Liver (tissue), 9 donors: Measurements from ENCODE around the gene RAB27B. TPM values are rescaled to one million over a fixed set of nuclear protein-coding genes. Genes with fewer than 3 reads are reported as not detected.

Experiments used
- DNase-seq: peaks from one replicate; pipeline ENCODE4 v3.0.0-alpha.2; 2017; ENCODE audit warnings: low spot score
- H3K27ac ChIP-seq, 2 donors: one replicate each; pipeline ENCODE4 v1.7.0; 2013; ENCODE audit warnings: inconsistent platforms in 2 of 2, low read length in 2 of 2, control low read depth in 1 of 2, low read depth in 1 of 2, mild to moderate bottlenecking in 1 of 2
- H3K27me3 ChIP-seq, 4 donors: one replicate each; pipeline versions ENCODE4 v1.6.1 to v1.7.0; 2013; ENCODE audit warnings: low read length in 3 of 4, inconsistent platforms in 1 of 4, mild to moderate bottlenecking in 1 of 4, moderate library complexity in 1 of 4; ENCODE audit not compliant: control insufficient read depth in 4 of 4, insufficient read depth in 4 of 4
- H3K36me3 ChIP-seq, 4 donors: one replicate each; pipeline versions ENCODE4 v1.6.1 to v1.7.0; 2013; ENCODE audit warnings: low read length in 3 of 4, mild to moderate bottlenecking in 3 of 4, low read depth in 1 of 4, moderate library complexity in 1 of 4; ENCODE audit not compliant: control insufficient read depth in 4 of 4, insufficient read depth in 3 of 4
- H3K4me1 ChIP-seq, 4 donors: one replicate each; pipeline versions ENCODE4 v1.6.1 to v1.7.0; 2013; ENCODE audit warnings: low read length in 3 of 4, mild to moderate bottlenecking in 3 of 4, moderate library complexity in 1 of 4; ENCODE audit not compliant: control insufficient read depth in 4 of 4, insufficient read depth in 4 of 4
- H3K4me3 ChIP-seq, 3 donors: one replicate each; pipeline versions ENCODE4 v1.6.1 to v1.7.0; 2013; ENCODE audit warnings: low read length in 3 of 3, control low read depth in 1 of 3, low read depth in 1 of 3, mild to moderate bottlenecking in 1 of 3
- H3K9ac ChIP-seq, 2 donors: one replicate each; pipeline ENCODE4 v1.7.0; 2013; ENCODE audit warnings: low read length in 2 of 2, mild to moderate bottlenecking in 2 of 2, moderate library complexity in 2 of 2, control low read depth in 1 of 2, low read depth in 1 of 2
- H3K9me3 ChIP-seq, 4 donors: one replicate each; pipeline versions ENCODE4 v1.6.1 to v1.7.0; 2013; ENCODE audit warnings: low read length in 3 of 4; ENCODE audit not compliant: control insufficient read depth in 4 of 4
- EGR1 ChIP-seq, 2 donors: IDR thresholded peaks; 2 replicates each; pipeline ENCODE4 v1.6.1; 2016 to 2018; ENCODE audit warnings: antibody characterized with exemption in 2 of 2, low read depth in 2 of 2
- FOXA1 ChIP-seq: IDR thresholded peaks from 2 replicates; pipeline ENCODE4 v1.6.1; 2016; ENCODE audit warnings: antibody characterized with exemption
- FOXA2 ChIP-seq: IDR thresholded peaks from 2 replicates; pipeline ENCODE4 v1.6.1; 2016; ENCODE audit warnings: antibody characterized with exemption
- GABPA ChIP-seq, 2 donors: IDR thresholded peaks in 1 of 2; conservative IDR thresholded peaks in 1 of 2; 2 replicates each; pipeline ENCODE4 v1.6.1; 2016; ENCODE audit warnings: antibody characterized with exemption in 2 of 2, mild to moderate bottlenecking in 1 of 2, moderate library complexity in 1 of 2
- HNF4A ChIP-seq, 2 donors: conservative IDR thresholded peaks; 2 replicates each; pipeline ENCODE4 v1.6.1; 2016; ENCODE audit warnings: antibody characterized with exemption in 2 of 2, mild to moderate bottlenecking in 2 of 2
- JUND ChIP-seq, 2 donors: IDR thresholded peaks; 2 replicates each; pipeline ENCODE4 v1.6.1; 2016; ENCODE audit warnings: antibody characterized with exemption in 2 of 2
- NR2F2 ChIP-seq: IDR thresholded peaks from 2 replicates; pipeline ENCODE4 v1.6.1; 2016; ENCODE audit warnings: antibody characterized with exemption
- RAD21 ChIP-seq, 2 donors: IDR thresholded peaks; 2 replicates each; pipeline ENCODE4 v1.6.1; 2016; ENCODE audit warnings: antibody characterized with exemption in 2 of 2, mild to moderate bottlenecking in 2 of 2
- RXRA ChIP-seq, 2 donors: IDR thresholded peaks; 2 replicates each; pipeline ENCODE4 v1.6.1; 2017 to 2018; ENCODE audit warnings: antibody characterized with exemption in 2 of 2, mild to moderate bottlenecking in 1 of 2
- SP1 ChIP-seq: IDR thresholded peaks from 2 replicates; pipeline ENCODE4 v1.6.1; 2018; ENCODE audit warnings: antibody characterized with exemption, mild to moderate bottlenecking
- TAF1 ChIP-seq: conservative IDR thresholded peaks from 2 replicates; pipeline ENCODE4 v1.6.1; 2016; ENCODE audit warnings: antibody characterized with exemption, mild to moderate bottlenecking
- YY1 ChIP-seq: IDR thresholded peaks from 2 replicates; pipeline ENCODE4 v1.6.1; 2016; ENCODE audit warnings: antibody characterized with exemption, mild to moderate bottlenecking
- WGBS: extraction: QIAGEN DNeasy Blood & Tissue Kit; methylation state at CpG from one replicate; pipeline ENCODE4 v1.1.7; 2013; 5-methylcytosine and 5-hydroxymethylcytosine counted together
- polyA plus RNA-seq, 2 donors: library from polyadenylated mRNA; stranded (reverse) in 1 of 2; unstranded in 1 of 2; fragments of 200-250 nt in 1 of 2; fragments of >200 nt in 1 of 2; fragmentation: Nextera tagmentation in 1 of 2; extraction: Ambion mirVana in 1 of 2; gene quantifications; one replicate each; pipeline versions ENCODE4 v1.2.1 to v1.2.3, GENCODE V29; 2013 to 2015
- total RNA-seq, 2 donors: library from RNA; depleted of rRNA; stranded (reverse); fragments of >200 nt; gene quantifications; one replicate each; pipeline ENCODE4 v1.2.3, GENCODE V29; 2014
- TF ChIP-seq, protein P1 (sequence below): IDR thresholded peaks from 2 replicates; pipeline ENCODE4 v1.6.1; 2016; ENCODE audit warnings: antibody characterized with exemption
- TF ChIP-seq, protein P2 (sequence below): IDR thresholded peaks from 2 replicates; pipeline ENCODE4 v1.6.1; 2016; ENCODE audit warnings: antibody characterized with exemption
- TF ChIP-seq, protein P3 (sequence below): IDR thresholded peaks from 2 replicates; pipeline ENCODE4 v1.6.1; 2016; ENCODE audit warnings: antibody characterized with exemption
- TF ChIP-seq, protein P4 (sequence below): fragments of 150-350 bp; IDR thresholded peaks from 2 replicates; pipeline ENCODE4 v1.5.1; 2017; ENCODE audit warnings: improper control_type of control experiment, low read depth, low read length; ENCODE audit not compliant: missing input control
- TF ChIP-seq, protein P5 (sequence below): IDR thresholded peaks from 2 replicates; pipeline ENCODE4 v1.6.1; 2016; ENCODE audit warnings: antibody characterized with exemption, mild to moderate bottlenecking
- donor health status: healthy.
- donor health status: healthy.
- donor health status: healthy.
- donor health status: healthy.
- donor health status: healthy.

RAB27B gene
- total and polyA plus RNA-seq, 4 donors: 0.13 to 4.5 (median 0.24) TPM

DNA sequence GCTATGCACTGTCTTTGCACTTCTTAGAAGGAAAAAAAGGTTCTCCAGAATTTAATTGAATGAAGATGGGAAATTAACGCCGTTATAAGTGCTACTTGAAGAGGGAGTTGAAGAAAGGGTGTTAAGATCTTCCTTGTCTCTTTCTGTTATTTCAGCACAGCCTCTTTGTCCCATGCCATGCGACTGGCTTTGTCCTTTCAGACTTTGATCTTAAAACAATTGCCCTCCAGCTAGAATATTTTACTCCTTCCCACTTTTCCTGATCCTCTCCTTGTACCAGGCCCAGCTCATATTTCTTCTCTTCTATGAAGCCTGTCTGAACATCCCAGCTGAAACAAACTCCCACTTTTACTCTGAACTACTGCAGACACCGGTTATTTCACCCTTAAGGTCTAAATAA lies 51.4 kb downstream of the RAB27B start:
- WGBS: 81% methylated on average over 4 of the region's 4 CpGs

DNA sequence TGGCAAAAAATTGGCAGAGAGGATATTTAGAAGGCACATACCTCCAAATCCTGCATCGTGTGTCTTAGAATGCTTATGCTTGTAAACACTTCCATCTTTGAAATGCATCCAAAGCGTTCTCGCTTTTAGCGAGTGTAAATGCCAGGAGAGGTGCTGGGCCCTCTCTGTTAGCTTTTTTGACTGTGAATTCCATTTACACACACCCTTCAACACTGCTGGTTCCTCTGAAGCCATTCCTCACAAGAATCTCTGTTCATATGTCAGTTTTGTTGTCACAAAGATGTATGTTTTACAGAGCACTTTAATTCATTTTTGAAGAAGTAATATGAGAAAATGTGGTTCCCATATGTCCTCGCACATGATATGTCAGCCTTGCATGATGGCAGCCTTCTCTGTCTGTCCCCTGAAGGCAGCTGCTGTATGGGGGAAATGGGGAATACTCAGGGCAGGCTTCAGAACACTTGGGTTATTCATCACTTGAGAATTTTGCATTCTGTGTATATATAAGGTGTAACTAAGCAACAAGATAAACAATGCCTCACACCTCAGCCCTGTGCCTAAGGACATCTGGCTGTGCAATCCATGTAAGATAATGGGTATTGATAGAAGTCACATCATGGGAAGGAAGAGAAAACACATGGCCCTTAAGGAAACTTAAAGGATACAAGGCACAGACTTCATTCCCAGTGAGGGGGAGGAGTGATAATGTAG lies 52.3 kb downstream of the RAB27B start:
- 84% methylated on average over 5 of the region's 5 CpGs for WGBS
- Histone ChIP-seq H3K9me3 (no peaks in the 10 kb centered on the region), H3K36me3 (no peaks in the 10 kb centered on the region), H3K9ac (no peak overlapping the region), H3K4me1 (peaks cover 0 to 14% (median 6%) of the 10 kb centered on the region in 4 donors), H3K27ac (no peak overlapping the region), H3K4me3 (no peak overlapping the region), H3K27me3 (no peaks in the 10 kb centered on the region)
- TF ChIP-seq, protein P1, sequence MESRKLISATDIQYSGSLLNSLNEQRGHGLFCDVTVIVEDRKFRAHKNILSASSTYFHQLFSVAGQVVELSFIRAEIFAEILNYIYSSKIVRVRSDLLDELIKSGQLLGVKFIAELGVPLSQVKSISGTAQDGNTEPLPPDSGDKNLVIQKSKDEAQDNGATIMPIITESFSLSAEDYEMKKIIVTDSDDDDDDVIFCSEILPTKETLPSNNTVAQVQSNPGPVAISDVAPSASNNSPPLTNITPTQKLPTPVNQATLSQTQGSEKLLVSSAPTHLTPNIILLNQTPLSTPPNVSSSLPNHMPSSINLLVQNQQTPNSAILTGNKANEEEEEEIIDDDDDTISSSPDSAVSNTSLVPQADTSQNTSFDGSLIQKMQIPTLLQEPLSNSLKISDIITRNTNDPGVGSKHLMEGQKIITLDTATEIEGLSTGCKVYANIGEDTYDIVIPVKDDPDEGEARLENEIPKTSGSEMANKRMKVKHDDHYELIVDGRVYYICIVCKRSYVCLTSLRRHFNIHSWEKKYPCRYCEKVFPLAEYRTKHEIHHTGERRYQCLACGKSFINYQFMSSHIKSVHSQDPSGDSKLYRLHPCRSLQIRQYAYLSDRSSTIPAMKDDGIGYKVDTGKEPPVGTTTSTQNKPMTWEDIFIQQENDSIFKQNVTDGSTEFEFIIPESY: no peak
- TF ChIP-seq RXRA (IDR thresholded peaks at IDR 0.05) (no peak), HNF4A (conservative IDR thresholded peaks at IDR 0.05) (no peak)
- no peak for DNase-seq

More for the DNA sequence above, 51.4 kb downstream of the RAB27B start:
- H3K27ac ChIP-seq: no peak overlapping the region
- H3K9me3 ChIP-seq: no peaks in the 10 kb centered on the region
- H3K4me1 ChIP-seq: peaks cover 2 to 19% (median 10%) of the 10 kb centered on the region in 4 donors
- H3K36me3 ChIP-seq: no peaks in the 10 kb centered on the region
- H3K9ac ChIP-seq: no peak overlapping the region
- no peaks in the 10 kb centered on the region for H3K27me3 ChIP-seq
- no peak for DNase-seq
- H3K4me3 ChIP-seq: no peak overlapping the region
- TF ChIP-seq YY1 (no peak), HNF4A (conservative IDR thresholded peaks at IDR 0.05) (peak in 1 of 2 donors; percentile 37)

DNA sequence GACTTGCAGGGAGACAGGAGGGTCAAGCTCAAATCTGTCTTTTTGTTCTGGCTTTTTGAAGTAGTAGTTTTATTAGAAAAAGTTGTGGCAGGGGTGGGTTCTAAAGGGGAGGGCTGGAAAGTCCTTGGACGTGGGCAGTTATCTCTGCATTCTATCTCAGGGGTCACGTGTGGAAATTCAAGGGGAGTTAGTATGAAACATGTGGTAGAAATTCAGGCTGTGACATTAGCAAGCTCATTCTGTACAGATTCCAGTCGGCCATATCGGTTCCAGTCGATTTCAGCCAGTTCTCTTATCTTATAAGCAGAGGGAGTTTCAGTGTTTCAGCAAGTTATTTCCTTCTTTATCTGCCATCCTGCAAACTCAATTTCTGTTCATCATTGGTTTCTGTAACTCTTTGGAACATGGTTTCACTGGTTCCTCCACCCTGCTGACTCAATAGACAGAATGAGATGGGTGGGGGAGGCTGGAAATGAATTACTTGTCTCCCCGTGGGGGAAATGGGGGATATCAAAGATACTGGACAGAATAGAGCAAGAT lies 53.0 kb downstream of the RAB27B start:
- 80% methylated on average over 6 of the region's 6 CpGs for WGBS
- Histone ChIP-seq H3K9ac (no peak overlapping the region), H3K27ac (no peak overlapping the region), H3K4me3 (no peak overlapping the region), H3K9me3 (no peaks in the 10 kb centered on the region), H3K27me3 (no peaks in the 10 kb centered on the region), H3K4me1 (peaks cover 0 to 12% (median 6%) of the 10 kb centered on the region in 4 donors), H3K36me3 (no peaks in the 10 kb centered on the region)
- no peak for DNase-seq
- no peak for TF ChIP-seq HNF4A (conservative IDR thresholded peaks at IDR 0.05)
- TF ChIP-seq, protein P1: no peak
- no peak for TF ChIP-seq SP1
- TF ChIP-seq, protein P2, sequence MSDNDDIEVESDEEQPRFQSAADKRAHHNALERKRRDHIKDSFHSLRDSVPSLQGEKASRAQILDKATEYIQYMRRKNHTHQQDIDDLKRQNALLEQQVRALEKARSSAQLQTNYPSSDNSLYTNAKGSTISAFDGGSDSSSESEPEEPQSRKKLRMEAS: no peak
- no peak for TF ChIP-seq TAF1
- no peak for TF ChIP-seq RXRA (IDR thresholded peaks at IDR 0.05)
- no peak for TF ChIP-seq GABPA (IDR thresholded peaks at IDR 0.05 in 1 of 2, conservative IDR thresholded peaks at IDR 0.05 in 1 of 2)
- TF ChIP-seq EGR1 (IDR thresholded peaks at IDR 0.05; ENCODE audit: low read depth in 2 of 2): no peak
- TF ChIP-seq JUND (IDR thresholded peaks at IDR 0.05): no peak
- no peak for TF ChIP-seq YY1
- TF ChIP-seq, protein P3, sequence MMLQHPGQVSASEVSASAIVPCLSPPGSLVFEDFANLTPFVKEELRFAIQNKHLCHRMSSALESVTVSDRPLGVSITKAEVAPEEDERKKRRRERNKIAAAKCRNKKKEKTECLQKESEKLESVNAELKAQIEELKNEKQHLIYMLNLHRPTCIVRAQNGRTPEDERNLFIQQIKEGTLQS: no peak
- TF ChIP-seq FOXA2: no peak
- TF ChIP-seq FOXA1: no peak
- TF ChIP-seq NR2F2: no peak
- TF ChIP-seq, protein P4, sequence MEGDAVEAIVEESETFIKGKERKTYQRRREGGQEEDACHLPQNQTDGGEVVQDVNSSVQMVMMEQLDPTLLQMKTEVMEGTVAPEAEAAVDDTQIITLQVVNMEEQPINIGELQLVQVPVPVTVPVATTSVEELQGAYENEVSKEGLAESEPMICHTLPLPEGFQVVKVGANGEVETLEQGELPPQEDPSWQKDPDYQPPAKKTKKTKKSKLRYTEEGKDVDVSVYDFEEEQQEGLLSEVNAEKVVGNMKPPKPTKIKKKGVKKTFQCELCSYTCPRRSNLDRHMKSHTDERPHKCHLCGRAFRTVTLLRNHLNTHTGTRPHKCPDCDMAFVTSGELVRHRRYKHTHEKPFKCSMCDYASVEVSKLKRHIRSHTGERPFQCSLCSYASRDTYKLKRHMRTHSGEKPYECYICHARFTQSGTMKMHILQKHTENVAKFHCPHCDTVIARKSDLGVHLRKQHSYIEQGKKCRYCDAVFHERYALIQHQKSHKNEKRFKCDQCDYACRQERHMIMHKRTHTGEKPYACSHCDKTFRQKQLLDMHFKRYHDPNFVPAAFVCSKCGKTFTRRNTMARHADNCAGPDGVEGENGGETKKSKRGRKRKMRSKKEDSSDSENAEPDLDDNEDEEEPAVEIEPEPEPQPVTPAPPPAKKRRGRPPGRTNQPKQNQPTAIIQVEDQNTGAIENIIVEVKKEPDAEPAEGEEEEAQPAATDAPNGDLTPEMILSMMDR: no peak
- no peak for TF ChIP-seq RAD21 (IDR thresholded peaks at IDR 0.05)
- TF ChIP-seq, protein P5, sequence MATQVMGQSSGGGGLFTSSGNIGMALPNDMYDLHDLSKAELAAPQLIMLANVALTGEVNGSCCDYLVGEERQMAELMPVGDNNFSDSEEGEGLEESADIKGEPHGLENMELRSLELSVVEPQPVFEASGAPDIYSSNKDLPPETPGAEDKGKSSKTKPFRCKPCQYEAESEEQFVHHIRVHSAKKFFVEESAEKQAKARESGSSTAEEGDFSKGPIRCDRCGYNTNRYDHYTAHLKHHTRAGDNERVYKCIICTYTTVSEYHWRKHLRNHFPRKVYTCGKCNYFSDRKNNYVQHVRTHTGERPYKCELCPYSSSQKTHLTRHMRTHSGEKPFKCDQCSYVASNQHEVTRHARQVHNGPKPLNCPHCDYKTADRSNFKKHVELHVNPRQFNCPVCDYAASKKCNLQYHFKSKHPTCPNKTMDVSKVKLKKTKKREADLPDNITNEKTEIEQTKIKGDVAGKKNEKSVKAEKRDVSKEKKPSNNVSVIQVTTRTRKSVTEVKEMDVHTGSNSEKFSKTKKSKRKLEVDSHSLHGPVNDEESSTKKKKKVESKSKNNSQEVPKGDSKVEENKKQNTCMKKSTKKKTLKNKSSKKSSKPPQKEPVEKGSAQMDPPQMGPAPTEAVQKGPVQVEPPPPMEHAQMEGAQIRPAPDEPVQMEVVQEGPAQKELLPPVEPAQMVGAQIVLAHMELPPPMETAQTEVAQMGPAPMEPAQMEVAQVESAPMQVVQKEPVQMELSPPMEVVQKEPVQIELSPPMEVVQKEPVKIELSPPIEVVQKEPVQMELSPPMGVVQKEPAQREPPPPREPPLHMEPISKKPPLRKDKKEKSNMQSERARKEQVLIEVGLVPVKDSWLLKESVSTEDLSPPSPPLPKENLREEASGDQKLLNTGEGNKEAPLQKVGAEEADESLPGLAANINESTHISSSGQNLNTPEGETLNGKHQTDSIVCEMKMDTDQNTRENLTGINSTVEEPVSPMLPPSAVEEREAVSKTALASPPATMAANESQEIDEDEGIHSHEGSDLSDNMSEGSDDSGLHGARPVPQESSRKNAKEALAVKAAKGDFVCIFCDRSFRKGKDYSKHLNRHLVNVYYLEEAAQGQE: no peak
